Mucosa of stomach (tissue), 1 donor: ENCODE data around the gene MORN3.
"Not testable (repeated sequence)": the region's sequence is repeated elsewhere in the genome, so short reads cannot be mapped to it uniquely, and the experiment has no call there.

ENCODE experiments used
- H3K27me3 ChIP-seq: one replicate; pipeline ENCODE4 v1.7.0; 2013; ENCODE audit warnings: mild to moderate bottlenecking, low read length; ENCODE audit not compliant: control insufficient read depth, insufficient read depth
- H3K36me3 ChIP-seq: one replicate; pipeline ENCODE4 v1.7.0; 2013; ENCODE audit warnings: low read length; ENCODE audit not compliant: control insufficient read depth, insufficient read depth
- H3K4me1 ChIP-seq: one replicate; pipeline ENCODE4 v1.7.0; 2013; ENCODE audit warnings: mild to moderate bottlenecking, low read length; ENCODE audit not compliant: control insufficient read depth, insufficient read depth
- H3K4me3 ChIP-seq: one replicate; pipeline ENCODE4 v1.7.0; 2013; ENCODE audit warnings: low read length
- H3K9ac ChIP-seq: one replicate; pipeline ENCODE4 v1.7.0; 2013; ENCODE audit warnings: mild to moderate bottlenecking, low read length, moderate library complexity
- H3K9me3 ChIP-seq: one replicate; pipeline ENCODE4 v1.7.0; 2013; ENCODE audit warnings: mild to moderate bottlenecking, low read length, moderate library complexity; ENCODE audit not compliant: control insufficient read depth
- donor health status: Pancreatic carcinoma.

The MORN3 gene

DNA sequence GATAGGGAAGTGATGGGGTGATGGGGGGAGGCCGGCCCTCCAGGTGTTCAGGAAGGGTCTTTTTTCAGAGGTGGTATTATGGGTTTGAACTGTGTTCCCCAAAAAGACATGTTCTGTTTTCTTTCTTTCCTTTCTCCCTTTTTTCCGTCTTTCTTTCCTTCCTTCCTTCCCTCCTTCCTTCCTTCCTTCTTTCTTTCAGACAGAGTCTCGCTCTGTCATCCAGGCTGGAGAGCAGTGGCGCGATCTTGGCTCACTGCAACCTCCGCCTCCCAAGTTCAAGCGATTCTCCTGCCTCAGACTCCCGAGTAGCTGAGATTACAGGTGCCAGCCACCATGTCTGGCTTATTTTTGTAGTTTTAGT is 39.6 kb upstream of the MORN3 start:
- not testable (repeated sequence) for H3K4me3 ChIP-seq, H3K36me3 ChIP-seq, H3K4me1 ChIP-seq, H3K9ac ChIP-seq, H3K9me3 ChIP-seq, H3K27me3 ChIP-seq

DNA sequence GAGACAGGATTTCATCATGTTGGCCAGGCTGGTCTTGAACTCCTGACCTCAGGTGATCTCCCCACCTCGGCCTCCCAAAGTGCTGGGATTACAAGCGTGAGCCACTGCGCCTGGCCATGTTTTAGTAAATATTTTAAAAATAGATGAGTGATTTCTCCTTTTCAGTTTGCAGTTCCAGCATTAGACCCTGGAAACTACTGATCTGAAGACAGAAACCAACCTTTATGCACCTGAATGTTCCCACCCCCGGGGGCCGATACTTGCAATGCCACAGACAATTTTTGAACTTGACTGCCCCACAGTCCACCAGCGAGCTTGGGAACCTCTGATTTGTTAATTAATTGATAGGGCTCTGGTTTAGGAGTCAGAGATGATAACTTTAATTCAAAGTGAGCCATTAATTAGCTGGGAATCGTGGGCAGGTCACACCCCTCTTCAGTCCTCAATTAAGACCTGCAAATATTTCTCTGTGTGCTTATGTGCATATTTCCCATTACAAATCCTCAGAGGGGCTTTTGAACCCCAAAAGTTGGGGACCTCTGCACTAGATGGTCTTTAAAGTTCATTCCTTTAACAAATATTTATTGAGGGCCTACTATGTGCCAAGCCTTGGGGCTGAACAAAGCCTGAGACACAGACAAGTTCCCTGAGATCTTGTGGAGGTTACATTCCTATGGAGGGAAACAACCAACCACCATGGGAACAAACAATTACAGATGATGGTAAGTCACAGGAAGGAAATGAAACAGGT is 39.0 kb upstream of the MORN3 start:
- no peaks in the 10 kb centered on the region for H3K27me3 ChIP-seq
- peaks cover 8% of the 10 kb centered on the region for H3K4me1 ChIP-seq
- H3K36me3 ChIP-seq = no peaks in the 10 kb centered on the region
- H3K4me3 ChIP-seq = no peak overlapping the region
- H3K9me3 ChIP-seq = no peaks in the 10 kb centered on the region
- no peak overlapping the region for H3K9ac ChIP-seq

DNA sequence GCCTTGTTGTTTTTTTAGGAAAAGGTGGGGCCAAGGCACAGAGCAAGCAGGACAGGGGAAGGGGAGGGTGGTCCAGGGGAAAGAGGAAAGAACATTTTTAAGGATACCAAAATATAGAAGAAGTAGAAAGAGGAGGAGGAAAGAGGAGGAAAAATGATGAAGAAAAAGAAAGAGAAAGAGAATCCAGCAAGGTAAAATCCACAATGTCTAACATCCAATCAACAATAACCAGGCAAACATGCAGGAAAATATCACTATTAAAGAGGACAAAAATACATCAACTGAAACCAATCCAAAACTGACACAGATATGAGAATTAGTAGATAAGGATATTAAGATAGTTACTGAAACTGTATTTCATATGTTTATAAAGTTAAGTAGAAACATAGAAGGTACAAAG is 36.1 kb upstream of the MORN3 start:
- Histone ChIP-seq H3K27me3 (no peaks in the 10 kb centered on the region), H3K9ac (no peak overlapping the region), H3K4me3 (no peak overlapping the region), H3K36me3 (no peaks in the 10 kb centered on the region), H3K9me3 (no peaks in the 10 kb centered on the region), H3K4me1 (no peaks in the 10 kb centered on the region)

DNA sequence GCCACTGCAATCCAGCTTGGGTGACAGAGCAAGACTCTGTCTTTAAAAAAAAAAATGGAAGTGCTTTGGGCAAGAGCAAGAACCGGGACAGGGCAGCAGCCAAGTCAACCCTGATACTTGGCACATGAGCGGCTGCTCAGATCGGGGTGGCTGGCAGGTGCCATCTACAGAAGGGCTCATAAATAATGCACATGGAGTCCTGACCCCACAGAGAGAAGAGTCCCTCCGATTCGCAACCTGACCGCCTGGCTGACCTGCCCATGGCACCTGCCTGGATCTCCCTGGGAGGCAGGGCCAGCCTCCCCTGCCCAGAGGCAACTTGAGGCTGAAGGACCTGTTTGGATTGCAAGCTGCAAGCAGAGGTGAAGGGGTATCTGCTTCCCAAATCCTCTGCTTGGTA is 33.5 kb upstream of the MORN3 start:
- Histone ChIP-seq H3K4me3 (no peak overlapping the region), H3K36me3 (no peaks in the 10 kb centered on the region), H3K4me1 (no peaks in the 10 kb centered on the region), H3K9ac (no peak overlapping the region), H3K27me3 (no peaks in the 10 kb centered on the region), H3K9me3 (no peaks in the 10 kb centered on the region)

DNA sequence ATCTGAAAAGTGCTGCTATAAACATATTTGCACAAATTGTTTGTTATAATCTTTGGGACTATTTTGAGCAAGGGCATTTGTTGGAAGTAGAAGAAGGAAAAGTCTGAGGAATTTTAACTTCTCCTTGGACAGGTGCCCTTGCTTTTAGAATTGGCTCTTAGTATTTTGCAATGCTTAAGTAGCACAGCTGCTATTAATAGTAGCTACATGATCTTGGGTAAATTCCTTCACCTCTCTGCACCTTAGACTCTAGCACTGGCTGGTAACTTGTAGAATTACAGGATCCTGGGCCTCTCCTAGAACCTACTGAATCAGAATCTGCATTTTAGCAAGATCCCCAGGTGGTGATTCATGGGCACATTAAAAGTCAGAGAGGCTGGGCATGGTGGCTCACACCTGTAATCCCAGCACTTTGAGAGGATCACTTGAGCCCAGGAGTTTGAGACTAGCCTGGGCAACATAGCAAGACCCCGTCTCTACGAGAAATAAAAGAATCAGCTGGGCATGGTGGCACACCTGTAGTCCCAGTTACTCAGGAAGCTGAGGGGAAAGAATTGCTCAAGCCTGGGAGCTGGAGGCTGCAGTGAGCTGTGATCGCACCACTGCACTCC is 32.3 kb upstream of the MORN3 start:
- Histone ChIP-seq H3K9me3 (no peaks in the 10 kb centered on the region), H3K4me1 (no peaks in the 10 kb centered on the region), H3K27me3 (no peaks in the 10 kb centered on the region), H3K4me3 (no peak overlapping the region), H3K36me3 (no peaks in the 10 kb centered on the region), H3K9ac (no peak overlapping the region)

DNA sequence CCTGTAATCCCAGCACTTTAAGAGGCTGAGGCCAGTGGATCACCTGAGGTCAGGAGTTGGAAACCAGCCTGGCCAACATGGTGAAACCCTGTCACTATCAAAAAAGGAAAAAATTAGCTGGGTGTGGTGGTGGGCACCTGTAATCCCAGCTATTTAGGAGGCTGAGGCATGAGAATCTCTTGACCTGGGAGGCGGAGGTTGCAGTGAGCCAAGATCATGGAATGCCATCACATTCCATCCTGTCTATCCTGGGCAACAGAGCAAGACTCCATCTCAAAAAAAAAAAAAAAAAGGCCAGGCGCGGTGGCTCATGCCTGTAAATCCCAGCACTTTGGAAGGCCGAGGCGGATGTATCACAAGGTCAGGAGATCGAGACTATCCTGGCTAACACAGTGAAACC is 28.4 kb upstream of the MORN3 start:
- H3K9me3 ChIP-seq, H3K4me1 ChIP-seq, H3K9ac ChIP-seq, H3K27me3 ChIP-seq, H3K36me3 ChIP-seq, H3K4me3 ChIP-seq: not testable (repeated sequence)

DNA sequence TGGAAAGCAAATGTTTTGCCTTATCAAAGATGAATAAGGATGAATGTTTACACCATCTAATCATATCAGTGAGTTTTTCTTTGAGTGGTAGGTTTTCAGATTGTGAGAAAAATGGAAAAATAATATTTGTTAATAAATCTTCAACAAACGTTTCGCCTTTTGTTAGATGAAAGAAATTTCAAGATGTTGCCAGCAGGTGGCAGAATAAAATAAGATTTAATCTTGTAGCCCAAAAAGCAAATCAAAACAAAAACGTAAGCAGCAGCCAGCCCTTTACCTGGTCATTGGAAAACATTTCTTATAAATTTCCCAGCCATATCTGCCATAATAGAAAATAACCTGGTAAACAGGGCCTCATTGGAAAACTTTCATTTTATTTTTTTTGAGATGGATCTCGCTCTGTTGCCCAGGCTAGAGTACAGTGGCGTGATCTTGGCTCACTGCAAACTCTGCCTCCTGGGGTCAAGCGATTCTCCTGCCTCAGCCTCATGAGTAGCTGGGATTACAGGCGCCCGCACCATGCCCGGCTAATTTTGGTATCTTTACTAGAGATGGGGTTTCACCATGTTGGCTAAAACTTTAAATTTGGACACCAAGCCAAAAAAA is 27.7 kb upstream of the MORN3 start:
- no peaks in the 10 kb centered on the region for H3K27me3 ChIP-seq
- no peaks in the 10 kb centered on the region for H3K36me3 ChIP-seq
- no peaks in the 10 kb centered on the region for H3K9me3 ChIP-seq
- H3K9ac ChIP-seq = no peak overlapping the region
- no peaks in the 10 kb centered on the region for H3K4me1 ChIP-seq
- no peak overlapping the region for H3K4me3 ChIP-seq

DNA sequence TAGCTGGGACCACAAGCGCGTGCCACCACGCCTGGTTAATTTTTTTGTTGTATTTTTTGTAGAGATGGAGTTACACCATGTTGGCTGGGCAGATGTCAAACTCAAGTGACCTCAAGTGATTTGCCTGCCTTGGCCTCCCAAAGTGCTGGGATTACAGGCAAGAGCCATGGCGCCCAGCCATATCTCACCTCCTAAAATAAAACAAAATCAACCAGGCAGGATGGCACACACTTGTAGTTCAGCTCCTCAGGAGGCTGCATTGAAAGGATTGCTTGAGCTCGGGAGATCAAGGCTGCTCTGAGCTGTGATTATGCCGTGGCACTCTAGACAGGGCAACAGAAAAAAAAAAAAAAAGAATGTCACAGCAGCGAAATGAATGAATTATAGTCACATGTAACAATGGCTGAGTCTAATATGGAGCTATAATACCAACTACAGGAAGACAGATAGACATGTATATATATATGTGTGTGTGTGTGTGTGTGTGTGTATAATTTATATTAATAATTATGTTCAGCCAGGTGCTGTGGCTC is 23.8 kb upstream of the MORN3 start:
- no peaks in the 10 kb centered on the region for H3K4me1 ChIP-seq
- H3K36me3 ChIP-seq = no peaks in the 10 kb centered on the region
- H3K9ac ChIP-seq = no peak overlapping the region
- H3K4me3 ChIP-seq = no peak overlapping the region
- no peaks in the 10 kb centered on the region for H3K27me3 ChIP-seq
- no peaks in the 10 kb centered on the region for H3K9me3 ChIP-seq

DNA sequence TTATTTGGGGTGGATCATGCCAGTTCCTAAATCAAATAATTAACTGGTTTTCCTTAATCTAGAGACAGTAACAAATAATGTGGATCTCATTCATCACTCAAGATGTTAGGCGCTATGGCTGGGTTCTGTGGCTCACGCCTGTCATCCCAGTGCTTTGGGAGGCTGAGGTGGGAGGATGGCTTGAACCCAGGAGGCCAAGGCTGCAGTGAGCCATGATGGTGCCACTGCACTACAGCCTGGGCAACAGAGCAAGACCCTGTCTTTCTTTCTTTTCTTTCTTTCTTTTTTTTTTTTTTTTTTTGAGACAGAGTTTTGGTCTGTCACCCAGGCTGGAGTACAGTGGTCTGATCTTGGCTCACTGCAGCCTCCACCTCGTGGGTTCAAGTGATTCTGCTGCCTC is 23.3 kb upstream of the MORN3 start:
- not testable (repeated sequence) for H3K27me3 ChIP-seq, H3K9ac ChIP-seq, H3K4me3 ChIP-seq, H3K36me3 ChIP-seq, H3K4me1 ChIP-seq, H3K9me3 ChIP-seq

DNA sequence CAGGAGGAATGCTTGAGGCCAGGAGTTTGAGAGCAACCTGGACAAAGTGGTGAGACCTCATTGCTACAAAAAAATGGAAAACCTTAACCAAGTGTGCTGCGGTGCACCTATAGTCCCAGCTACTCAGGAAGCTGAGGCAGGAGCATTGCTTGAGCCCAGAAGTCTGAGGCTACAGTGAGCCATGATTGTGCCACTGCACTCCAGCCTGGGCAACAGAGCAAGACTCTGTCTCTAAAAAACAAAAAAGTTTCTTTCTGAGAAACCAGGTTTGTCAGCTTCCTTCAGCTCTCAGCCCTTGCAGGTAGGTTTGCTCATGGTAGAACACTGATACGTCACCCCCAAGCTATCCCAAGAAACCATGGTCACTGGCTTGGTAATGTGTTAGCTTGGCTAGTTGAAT is 20.0 kb upstream of the MORN3 start:
- H3K9ac ChIP-seq = no peak overlapping the region
- H3K27me3 ChIP-seq = no peaks in the 10 kb centered on the region
- peaks cover 3% of the 10 kb centered on the region for H3K4me1 ChIP-seq
- H3K4me3 ChIP-seq = no peak overlapping the region
- H3K36me3 ChIP-seq = no peaks in the 10 kb centered on the region
- H3K9me3 ChIP-seq = no peaks in the 10 kb centered on the region

DNA sequence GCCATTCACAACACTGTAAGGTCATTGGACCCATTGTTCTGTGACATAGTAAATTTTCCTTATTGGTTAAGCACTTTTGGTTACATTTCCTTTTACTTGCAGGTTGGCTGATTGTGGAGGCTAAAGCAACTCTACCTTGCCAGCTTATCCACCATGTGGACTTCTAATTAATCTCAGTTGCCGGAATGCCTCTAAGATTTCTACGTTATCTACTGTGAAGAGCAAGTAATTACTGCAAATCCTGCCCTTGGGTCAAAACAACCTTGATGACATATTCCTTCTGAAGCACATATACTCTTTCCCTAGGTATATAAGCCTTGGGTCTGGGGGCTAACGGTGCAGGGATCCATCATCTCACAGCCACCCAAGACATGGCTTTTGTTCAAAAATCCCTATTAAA is 19.5 kb upstream of the MORN3 start:
- Histone ChIP-seq H3K9ac (no peak overlapping the region), H3K27me3 (no peaks in the 10 kb centered on the region), H3K9me3 (no peaks in the 10 kb centered on the region), H3K36me3 (no peaks in the 10 kb centered on the region), H3K4me3 (no peak overlapping the region), H3K4me1 (peaks cover 3% of the 10 kb centered on the region)

DNA sequence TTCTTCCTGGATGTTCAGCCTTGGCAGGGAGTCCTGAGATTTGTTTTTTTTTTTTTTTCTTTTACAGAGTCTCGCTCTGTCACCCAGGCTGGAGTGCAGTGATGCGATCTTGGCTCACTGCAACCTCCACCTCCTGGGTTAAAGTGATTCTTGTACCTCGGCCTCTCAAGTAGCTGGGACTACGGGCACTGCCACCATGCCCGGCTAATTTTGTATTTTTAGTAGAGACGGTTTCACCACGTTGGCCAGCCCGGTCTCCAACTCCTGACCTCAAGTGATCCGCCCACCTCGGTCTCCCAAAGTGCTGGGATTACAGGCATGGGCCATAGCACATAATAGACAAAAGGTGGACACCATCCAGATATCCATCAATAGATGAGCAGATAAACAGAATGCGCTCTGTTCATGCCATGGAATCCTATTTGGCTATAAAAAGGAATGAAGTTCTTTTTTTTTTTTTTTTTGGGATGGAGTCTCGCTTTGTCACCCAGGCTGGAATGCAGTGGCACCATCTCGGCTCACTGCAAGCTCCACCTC is 10.3 kb upstream of the MORN3 start:
- not testable (repeated sequence) for H3K9ac ChIP-seq, H3K36me3 ChIP-seq, H3K9me3 ChIP-seq, H3K4me1 ChIP-seq, H3K4me3 ChIP-seq, H3K27me3 ChIP-seq
